ENCODE measurements around the gene USP2. TPM values are rescaled to one million over a fixed set of nuclear protein-coding genes. Genes with fewer than 3 reads are reported as not detected.
A peak's percentile ranks its signal among the peaks of the same experiment; 100 is the strongest.

The USP2 gene
- total RNA-seq, 2 donors from 2014 or later: 7.9 to 11.6 TPM

DNA sequence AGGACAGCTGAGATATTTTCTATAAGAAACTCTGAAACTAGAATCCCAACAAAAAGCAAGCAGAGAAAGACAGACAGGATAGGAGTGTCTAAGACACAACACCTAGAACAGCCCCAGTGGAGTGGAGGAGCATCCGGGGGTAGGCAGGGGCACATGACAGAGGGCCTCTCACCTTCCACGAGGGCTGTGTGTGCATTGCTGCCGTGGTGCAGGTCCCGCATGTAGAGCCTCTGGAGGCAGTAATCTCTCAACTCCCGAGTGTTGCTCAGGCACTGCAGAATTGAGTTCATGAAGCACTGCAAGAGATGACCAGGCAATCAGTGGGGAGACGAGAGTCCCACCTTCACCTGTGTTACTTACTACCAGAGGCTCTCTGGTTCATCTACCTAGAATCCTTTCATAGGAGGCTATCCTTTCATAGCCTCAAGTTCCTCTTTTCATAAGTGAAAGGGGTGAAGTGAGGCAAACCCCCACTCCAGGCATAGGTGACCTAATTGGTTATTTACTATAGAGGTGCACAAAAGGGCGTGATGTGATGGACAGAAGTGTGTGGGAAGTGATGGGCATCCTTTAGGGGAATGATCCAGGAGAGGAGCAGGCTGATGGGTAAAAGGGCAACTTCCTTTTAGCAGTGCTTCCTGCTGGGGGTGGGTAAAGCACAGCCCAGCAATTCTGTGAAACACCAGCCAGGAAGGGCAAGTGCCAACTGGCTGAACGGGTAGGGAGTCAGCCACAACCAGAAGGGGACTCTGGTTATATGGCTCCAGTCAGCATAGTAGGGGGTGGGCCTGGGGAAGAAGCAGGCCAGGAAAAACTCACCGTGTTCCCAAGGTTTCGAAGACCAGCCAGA lies 21.9 kb downstream of the USP2 start:
- intact Hi-C loops (cut with DNase I): no loop called here
- no peak overlapping the region for H3K9ac ChIP-seq (ENCODE audit: low read depth in 2 of 2, low read length in 2 of 2)
- TF ChIP-seq, protein P1, sequence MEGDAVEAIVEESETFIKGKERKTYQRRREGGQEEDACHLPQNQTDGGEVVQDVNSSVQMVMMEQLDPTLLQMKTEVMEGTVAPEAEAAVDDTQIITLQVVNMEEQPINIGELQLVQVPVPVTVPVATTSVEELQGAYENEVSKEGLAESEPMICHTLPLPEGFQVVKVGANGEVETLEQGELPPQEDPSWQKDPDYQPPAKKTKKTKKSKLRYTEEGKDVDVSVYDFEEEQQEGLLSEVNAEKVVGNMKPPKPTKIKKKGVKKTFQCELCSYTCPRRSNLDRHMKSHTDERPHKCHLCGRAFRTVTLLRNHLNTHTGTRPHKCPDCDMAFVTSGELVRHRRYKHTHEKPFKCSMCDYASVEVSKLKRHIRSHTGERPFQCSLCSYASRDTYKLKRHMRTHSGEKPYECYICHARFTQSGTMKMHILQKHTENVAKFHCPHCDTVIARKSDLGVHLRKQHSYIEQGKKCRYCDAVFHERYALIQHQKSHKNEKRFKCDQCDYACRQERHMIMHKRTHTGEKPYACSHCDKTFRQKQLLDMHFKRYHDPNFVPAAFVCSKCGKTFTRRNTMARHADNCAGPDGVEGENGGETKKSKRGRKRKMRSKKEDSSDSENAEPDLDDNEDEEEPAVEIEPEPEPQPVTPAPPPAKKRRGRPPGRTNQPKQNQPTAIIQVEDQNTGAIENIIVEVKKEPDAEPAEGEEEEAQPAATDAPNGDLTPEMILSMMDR (IDR thresholded peaks at IDR 0.05): no peak

DNA sequence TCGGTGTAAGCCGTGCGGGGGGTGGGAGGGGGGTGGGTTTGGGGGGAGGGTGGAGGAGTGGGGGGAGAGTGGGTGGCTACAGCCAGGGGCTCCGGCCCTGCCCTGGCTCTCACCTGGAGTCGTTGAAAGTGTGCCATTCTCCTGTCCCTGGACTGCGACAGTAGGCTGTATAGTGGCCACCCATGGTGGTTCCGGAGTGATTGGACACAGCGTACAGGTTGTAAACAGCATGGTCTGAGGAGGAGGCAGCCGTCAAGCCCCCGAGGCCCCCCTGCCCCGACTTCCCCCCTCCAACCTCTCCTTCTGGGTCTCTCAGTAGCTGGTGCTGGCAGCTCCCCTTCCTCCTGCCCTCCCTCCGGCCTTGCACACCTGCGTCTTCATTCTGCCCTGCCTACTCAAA lies 24.4 kb downstream of the USP2 start:
- Histone ChIP-seq H3K9ac (ENCODE audit: low read depth in 2 of 2, low read length in 2 of 2) (no peak overlapping the region), H3K9me3 (no peaks in the 10 kb centered on the region), H3K27ac (no peak overlapping the region), H3K36me3 (no peaks in the 10 kb centered on the region), H3K4me3 (peak overlapping the region; percentile 49), H3K4me1 (no peaks in the 10 kb centered on the region), H3K27me3 (no peaks in the 10 kb centered on the region)
- no peak for DNase-seq
- TF ChIP-seq, protein P1 (IDR thresholded peaks at IDR 0.05): no peak
- intact Hi-C loops (cut with DNase I): loop anchor here (2.0 kb wide), 2 partner anchors 16 to 118 kb away; no protein-coding TSS in a partner anchor

More for the DNA sequence above, 21.9 kb downstream of the USP2 start:
- Histone ChIP-seq H3K9me3 (no peaks in the 10 kb centered on the region), H3K4me1 (no peaks in the 10 kb centered on the region), H3K27ac (no peak overlapping the region), H3K4me3 (no peak overlapping the region), H3K36me3 (no peaks in the 10 kb centered on the region), H3K27me3 (no peaks in the 10 kb centered on the region)
- DNase-seq: no peak

DNA sequence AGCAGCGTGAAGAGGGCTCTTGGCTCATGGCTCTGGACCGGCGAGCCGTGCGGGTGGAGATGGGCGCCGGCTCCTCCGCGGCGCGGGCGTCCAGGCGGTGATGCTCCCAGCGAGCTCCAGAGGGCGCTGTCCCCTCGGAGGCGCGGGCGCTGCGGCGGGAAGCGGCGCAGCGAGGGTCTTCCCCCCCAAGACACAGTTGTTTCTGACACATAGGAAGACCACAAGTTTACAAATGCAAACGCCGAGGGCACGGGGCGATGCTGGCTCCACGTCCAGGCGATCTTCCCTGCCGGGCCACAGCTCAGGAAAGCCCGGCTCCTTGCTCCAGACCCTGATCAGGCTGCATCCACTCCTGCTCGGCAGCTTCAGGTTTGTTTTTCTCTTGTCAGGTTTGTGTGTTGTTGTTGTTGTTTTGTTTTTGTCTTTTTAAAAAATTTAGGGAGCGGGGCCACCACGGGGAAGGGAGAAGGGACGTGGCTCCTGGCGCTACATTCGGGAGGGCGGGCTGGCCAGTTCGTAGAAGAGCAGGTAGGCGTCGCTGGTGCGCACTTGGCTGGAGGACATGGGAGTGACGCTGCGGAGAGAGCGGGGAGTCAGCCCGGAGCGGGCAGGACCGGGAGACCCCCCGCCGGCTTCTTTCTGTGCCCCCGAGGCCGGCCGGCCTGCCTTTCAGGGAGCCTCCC lies 25.0 kb downstream of the USP2 start:
- Histone ChIP-seq H3K9ac (ENCODE audit: low read depth in 2 of 2, low read length in 2 of 2) (peak overlapping the region; percentile 73 to 75), H3K9me3 (no peaks in the 10 kb centered on the region), H3K27ac (no peak overlapping the region), H3K4me1 (no peaks in the 10 kb centered on the region), H3K27me3 (no peaks in the 10 kb centered on the region), H3K4me3 (peak overlapping the region; percentile 49), H3K36me3 (no peaks in the 10 kb centered on the region)
- DNase-seq: peak; percentile 87
- intact Hi-C loops (cut with DNase I): loop anchor here (2.0 kb wide), 2 partner anchors 16 to 118 kb away; no protein-coding TSS in a partner anchor
- TF ChIP-seq, protein P1 (IDR thresholded peaks at IDR 0.05): peak; percentile 90

DNA sequence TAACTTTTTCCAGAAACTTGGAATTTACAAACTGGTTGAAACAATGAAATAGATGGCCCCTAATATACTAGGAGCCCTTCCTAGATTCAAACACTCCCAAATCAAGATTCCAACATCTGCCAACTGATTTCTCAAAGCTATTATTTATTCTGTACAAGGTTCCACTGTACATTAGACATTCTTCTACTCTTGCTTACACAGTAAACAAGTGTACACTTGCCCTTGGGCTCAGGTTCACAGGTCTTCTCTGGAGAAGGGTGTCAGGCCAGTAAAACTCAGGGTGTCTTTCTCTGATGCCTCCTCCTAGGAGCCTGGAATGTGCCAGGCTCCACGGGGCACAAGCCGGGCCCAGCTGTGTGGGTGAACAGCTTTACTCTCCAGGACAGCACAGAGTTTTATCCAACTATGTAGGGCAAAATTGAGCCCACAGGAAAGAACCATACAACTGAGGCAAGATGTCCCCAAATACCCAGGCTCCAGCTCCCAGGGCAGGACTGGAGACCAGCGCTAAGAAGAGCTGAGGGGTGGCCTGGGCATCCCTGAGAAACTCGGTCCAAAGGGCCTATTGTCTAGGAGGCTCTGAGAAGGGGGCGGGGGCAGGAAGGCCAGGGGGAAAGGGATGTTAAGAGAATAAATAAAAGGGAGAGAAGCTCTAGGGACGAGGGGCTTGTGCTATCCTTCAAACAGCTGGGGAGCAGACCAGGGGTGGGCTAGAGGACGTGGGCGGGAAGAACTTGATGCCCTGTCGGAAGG lies 26.2 kb downstream of the USP2 start:
- Histone ChIP-seq H3K36me3 (no peaks in the 10 kb centered on the region), H3K27me3 (no peaks in the 10 kb centered on the region), H3K4me1 (no peaks in the 10 kb centered on the region), H3K9ac (ENCODE audit: low read depth in 2 of 2, low read length in 2 of 2) (no peak overlapping the region), H3K9me3 (no peaks in the 10 kb centered on the region), H3K27ac (no peak overlapping the region), H3K4me3 (no peak overlapping the region)
- TF ChIP-seq, protein P1 (IDR thresholded peaks at IDR 0.05): no peak
- DNase-seq: no peak
- intact Hi-C loops (cut with DNase I): no loop called here

DNA sequence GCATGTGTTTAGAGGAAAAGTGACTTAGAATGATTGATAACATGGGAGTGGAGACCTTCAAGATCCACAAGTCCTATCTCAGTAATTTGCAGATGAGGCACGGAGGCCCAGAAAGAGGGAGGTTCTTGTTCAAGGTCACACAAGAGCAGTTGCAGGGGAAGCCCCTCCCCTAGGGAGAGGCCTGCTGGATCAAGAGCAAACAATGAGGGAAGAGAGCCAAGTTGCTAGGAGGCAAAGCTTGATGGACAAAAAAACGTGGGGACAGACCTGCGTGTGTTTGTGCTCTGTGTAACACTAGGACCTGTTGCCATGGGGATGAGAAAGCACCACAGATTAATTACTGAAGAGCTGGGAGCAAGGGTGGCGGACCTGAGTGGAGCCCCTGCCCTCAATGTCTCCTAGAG lies 28.6 kb downstream of the USP2 start:
- no peak overlapping the region for H3K27ac ChIP-seq
- no peaks in the 10 kb centered on the region for H3K9me3 ChIP-seq
- DNase-seq: no peak
- intact Hi-C loops (cut with DNase I): no loop called here
- H3K9ac ChIP-seq (ENCODE audit: low read depth in 2 of 2, low read length in 2 of 2): no peak overlapping the region
- H3K4me3 ChIP-seq: no peak overlapping the region
- H3K36me3 ChIP-seq: no peaks in the 10 kb centered on the region
- TF ChIP-seq, protein P1 (IDR thresholded peaks at IDR 0.05): no peak
- no peaks in the 10 kb centered on the region for H3K4me1 ChIP-seq
- no peaks in the 10 kb centered on the region for H3K27me3 ChIP-seq
